Dedifferentiated amniotic fluid mesenchymal stem cell (primary cell): ENCODE measurements around the gene IGFBP4.
A peak's percentile ranks its signal among the peaks of the same experiment; 100 is the strongest.

Experiments used
- DNase-seq: peaks from one replicate; pipeline ENCODE4 v3.0.0-alpha.2; 2016; ENCODE audit errors: extremely low spot score

IGFBP4 gene

DNA sequence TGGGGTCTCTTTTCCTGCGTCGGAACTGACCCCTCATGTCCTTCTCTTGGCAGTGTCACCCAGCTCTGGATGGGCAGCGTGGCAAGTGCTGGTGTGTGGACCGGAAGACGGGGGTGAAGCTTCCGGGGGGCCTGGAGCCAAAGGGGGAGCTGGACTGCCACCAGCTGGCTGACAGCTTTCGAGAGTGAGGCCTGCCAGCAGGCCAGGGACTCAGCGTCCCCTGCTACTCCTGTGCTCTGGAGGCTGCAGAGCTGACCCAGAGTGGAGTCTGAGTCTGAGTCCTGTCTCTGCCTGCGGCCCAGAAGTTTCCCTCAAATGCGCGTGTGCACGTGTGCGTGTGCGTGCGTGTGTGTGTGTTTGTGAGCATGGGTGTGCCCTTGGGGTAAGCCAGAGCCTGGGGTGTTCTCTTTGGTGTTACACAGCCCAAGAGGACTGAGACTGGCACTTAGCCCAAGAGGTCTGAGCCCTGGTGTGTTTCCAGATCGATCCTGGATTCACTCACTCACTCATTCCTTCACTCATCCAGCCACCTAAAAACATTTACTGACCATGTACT is 13.2 kb downstream of the IGFBP4 start:
- no peak for DNase-seq

DNA sequence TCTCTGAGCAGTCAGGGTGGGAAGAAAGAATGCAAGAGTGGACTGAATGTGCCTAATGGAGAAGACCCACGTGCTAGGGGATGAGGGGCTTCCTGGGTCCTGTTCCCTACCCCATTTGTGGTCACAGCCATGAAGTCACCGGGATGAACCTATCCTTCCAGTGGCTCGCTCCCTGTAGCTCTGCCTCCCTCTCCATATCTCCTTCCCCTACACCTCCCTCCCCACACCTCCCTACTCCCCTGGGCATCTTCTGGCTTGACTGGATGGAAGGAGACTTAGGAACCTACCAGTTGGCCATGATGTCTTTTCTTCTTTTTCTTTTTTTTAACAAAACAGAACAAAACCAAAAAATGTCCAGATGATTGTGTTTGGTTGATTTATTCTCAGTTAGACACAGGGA is 14.1 kb downstream of the IGFBP4 start:
- DNase-seq = no peak

DNA sequence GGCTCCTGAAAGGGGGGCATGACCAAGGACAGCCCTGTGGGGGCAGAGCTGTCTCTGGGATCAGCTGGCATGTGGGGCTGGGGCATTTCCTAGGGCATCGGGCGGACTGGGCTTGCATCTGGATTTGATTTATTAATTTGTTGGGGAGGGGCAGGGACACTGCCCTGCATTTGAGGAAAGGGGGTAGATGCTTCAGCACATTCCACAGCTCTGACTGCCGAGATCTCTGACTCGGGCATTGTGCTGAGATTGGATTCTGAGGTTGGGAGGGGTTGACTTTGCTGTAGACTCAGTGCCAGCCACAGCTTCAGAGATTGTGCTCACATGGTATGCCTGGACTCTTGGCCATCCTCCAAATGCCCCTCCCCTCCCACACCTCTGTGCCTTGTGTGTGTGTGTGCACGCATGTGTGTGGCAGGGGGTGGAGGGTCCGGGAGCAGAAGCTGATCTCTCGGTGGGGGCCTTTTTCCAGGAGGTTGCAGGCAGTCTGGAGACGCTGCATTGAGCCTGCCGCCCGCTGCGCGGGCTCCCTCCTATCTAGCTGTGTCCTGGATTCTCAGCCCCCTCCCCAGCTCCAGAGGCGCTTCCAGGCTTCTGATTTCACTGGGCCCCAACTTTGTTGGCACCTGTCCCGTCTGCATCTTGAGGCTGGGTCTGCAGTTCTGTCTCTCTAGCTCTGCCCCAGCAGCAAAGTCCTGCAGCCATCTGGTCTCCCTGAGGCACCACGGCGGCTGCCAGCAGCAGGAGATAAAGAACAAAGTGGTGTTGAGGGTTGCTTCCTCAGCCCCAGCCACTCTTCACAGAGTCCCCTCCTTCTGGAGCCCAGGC is 14.9 kb downstream of the IGFBP4 start:
- DNase-seq = peak; percentile 87

DNA sequence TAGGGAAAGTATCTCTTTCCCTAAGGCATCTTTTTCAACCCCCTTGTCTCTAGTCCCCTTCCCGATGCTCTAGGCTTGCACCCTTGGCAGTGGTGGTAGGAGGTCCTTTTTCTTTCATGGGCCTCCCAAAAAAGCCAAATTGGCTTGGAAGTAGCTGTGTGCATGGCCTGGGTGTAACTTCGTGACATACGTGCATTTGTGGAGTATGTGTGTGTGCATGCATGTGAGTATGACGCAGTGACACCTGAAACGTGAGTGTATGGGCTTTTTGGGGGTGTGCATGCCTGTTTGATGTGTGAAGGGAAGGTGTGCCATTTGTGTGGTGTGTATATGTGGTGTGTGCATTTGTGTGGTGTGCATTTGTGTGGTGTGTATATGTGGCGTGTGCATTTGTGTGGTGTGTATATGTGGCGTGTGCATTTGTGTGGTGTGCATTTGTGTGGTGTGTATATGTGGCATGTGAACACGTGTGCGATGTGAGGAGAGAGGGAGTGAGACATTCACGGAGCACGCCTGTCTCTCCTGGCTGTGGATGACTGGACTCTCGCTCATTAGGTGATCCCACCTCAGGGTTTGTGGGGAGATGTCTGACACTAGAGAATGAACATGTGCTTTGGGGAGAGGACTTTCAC is 15.7 kb downstream of the IGFBP4 start:
- DNase-seq = no peak

DNA sequence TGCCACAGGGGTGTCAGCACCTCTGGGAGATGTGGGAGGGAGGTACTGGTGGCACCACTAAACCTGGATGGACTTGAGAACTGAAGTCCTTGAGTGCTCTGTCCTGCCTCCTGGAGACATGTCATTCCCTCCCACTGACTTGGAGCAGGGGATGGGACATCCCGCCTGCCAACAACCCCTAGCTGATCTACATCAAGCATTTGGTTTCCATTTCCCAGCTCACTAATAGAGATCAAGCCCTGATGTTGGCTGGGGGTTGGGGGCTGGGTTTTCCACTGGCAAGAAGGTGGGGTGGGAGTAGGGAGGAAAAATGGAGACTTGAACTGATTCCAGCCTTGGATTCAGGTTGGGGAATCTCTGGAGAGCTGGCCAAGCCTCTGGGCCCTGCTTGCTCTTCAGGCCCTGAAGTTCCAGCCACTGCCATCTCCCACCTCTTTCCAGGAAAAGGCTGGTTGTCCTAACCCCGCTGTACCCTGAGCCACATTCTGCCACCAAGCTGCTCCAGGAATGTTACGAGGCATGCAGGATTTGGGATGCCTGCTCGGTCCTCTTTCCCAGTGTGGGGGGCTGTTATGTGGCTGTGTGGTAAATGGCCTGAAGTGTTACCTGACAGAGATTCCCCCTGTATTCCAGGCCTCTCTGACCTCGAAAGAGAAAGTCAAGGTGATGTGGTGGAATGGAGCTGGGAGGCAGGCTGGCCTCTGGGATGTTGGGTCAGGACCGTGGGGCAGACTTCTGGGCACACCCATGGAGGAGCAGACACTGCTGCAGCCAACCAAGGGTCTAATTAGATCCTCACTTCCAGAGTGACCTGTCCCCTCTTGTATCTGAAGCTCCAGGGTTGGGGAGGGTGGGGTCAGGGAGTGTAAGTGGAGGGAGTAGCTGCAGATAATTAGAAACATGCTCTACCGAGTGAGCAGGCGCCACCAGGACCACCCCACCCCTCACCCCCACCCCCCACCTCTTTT is 16.7 kb downstream of the IGFBP4 start:
- DNase-seq = no peak

DNA sequence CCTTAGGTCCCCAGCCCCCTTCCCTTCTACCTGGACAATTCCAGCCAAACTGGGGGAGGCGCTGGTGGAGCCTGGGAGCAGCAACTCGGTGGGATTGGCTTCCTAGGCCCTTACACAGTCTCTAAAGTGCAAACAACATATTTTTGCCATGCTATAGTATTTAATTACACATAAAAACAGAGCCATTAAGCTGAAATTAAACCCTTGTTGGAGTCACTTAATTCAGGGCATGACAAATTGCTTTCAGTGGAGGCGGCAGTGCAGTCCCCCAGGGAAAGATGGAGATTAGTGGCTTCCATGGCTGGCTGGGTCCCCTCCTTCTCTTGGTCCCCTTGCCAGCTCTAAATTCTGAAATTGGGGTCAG is 17.3 kb downstream of the IGFBP4 start:
- DNase-seq = no peak

DNA sequence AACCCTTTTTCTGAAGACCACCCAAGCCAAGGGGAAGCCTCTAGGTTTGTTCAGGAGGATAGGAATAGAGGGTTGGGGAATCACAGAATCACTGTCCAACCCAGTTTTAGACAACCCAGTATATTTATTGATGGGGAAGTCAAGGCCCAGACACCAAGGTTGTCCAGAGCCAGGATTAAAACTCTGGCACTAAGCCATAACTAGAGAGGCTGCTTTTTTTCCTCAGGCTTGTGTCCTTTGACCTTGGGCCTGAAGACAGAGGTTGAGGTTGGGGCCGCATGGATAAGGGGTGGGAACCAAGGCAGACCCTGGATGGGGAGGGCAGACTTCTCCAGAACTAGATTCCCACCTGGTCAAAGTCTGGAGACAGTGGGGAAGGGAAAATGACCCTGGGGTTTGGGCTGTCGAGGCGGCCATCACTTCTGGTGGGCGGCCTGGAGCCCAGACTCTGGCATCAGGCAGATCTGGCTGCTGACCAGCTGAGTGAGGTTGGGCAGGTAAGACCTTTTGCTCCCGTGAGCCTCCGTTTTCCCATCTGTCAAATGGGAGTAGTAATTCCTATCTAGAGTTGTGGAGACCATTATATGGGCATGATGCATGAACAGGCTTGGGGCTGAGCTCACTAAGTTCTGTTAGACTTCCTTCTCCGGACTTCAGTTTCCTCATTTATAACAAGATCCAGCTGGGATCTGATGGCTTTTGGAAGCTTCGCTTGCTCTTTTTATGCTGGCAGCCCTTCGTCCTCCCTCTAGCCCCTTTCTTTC is 17.9 kb downstream of the IGFBP4 start:
- DNase-seq = peak; percentile 55

DNA sequence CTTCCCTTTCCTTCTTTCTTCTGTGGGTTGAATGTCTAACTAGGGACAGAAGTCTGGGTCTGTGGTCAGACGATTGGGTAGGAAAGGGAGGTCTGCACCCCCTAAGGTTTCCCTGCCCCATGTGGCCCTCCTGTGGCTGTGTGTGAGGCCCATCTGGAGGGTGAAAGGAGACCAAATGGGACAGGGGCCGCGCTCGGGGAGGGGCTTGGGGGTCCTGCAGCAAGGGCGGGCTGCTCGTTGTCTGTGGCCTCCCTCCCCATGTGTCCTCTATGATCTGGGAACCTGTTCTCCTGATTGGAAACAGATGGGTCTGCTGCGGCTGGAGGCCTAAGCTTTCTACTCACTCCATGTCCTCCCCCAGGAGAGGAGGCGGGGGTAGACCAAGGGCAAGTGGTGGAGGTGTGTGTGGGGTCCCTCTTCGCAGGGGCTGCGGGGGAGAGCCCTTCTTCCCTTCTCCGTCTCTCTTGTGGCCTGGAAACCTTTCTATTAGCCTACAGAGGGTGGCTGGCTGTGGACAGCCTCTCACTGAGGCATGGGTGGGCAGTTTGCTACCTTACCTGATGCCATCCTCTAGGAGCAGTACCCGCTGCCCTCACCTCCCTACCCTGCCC is 18.6 kb downstream of the IGFBP4 start:
- no peak for DNase-seq

DNA sequence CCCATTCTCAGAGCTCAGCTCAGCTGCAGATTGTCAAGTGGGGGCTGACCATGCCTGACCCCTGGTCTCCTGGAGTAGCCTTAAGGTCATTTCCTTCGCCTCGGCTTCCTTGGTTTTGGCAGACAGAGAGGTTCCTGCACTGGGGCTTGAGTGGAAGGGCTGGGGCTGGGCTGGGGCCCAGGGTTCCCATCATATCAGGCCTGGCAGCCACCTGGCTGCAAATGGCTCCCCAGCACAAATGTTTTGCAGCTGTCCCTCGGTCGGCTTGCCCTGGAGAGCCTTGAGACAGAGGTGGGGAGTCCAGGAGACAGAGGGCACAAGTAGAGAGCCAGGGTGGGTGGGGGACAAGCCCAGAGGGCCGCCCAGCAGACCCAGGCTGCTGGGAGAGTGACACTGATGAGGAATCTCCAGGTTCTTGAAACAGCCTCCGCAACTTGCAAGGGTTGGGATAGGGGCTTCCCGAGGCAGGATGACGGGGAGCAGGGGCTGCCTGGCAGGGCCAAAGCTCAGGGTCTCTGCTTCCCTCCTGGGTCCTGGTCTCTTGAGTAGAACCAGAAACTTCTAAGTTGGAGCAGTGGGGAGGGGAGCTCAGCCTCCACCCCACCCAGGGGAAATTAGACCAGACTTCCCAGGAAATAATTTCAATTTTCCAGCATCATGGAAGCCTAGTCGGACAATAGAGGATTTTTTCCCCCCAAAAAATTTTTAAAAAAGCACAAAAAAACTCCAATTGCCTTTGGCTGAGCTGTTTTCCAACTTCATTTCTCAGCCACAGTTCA is 19.3 kb downstream of the IGFBP4 start:
- DNase-seq = no peak

DNA sequence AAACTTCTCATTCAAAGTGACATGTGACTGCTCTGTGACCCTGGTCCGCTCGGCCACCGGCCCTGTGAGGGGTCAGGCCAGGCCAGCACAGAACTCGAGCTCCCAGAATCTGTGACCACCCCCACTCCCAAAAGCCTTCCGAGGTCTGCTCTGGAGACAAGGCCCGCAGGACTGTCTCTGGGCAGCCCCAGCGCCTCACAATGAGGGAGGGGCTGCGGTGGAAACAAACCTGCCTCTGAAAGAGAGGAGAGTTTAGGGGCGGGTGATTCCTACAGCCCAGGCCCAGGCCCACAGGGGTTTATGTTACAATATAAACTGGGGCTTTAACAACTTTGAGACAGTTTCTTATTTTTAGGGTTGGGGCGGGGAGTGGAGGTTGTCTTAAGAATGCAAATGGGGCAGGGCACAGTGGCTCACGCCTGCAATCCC is 19.9 kb downstream of the IGFBP4 start:
- no peak for DNase-seq

DNA sequence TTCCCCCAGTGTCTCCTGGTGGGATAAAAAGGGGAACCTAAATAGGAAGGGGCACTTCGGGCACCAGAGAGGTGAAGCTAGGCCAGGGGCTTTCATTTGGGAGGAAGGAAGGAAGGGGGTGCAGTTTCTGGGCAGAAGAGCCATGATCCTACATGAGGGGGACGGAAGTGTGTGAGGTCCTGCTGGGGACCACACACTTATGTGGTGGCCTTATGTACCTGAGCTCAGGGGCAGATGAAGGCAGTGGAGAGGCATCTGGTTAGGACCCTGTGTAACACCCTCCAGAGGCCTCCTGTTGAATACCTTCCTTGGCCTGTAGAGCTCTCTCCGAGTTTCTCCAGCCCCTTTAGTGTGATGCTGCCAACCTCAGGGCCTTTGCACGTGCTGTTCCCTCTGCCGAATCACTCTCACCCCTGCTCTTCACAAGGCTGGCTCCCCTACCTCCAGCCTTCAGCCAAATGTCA is 21.2 kb downstream of the IGFBP4 start:
- no peak for DNase-seq

DNA sequence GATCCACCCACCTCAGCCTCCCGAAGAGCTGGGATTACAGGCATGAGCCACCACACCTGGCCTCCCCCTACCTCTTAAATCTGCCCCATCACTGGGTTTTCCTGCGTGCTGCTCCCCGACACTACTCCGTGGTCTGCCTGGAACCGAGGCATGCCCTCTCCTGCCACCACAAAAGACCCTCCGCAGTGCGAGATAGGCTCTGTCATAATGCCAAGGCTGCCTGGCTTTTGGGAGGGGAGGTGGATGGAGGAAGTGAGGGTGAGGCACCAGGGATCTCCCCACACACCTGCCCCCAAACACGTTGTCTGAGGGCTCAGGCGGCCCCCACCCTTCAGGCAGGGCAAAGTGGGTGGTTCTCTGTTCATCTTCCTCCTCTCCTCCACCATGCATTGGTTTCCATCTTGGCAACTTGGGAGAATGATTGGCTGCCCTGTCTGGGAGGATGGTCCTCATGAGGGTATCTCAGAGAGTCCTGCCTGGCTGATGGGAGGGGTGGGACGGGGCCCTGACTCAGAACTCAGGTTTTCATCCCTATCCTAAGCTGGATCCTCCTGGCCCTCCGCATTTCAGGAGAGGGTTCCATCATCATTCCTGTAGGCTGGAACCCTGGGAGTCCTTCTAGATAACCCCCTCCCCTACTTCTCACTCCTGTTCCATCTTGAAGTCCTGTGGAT is 23.2 kb downstream of the IGFBP4 start:
- no peak for DNase-seq

DNA sequence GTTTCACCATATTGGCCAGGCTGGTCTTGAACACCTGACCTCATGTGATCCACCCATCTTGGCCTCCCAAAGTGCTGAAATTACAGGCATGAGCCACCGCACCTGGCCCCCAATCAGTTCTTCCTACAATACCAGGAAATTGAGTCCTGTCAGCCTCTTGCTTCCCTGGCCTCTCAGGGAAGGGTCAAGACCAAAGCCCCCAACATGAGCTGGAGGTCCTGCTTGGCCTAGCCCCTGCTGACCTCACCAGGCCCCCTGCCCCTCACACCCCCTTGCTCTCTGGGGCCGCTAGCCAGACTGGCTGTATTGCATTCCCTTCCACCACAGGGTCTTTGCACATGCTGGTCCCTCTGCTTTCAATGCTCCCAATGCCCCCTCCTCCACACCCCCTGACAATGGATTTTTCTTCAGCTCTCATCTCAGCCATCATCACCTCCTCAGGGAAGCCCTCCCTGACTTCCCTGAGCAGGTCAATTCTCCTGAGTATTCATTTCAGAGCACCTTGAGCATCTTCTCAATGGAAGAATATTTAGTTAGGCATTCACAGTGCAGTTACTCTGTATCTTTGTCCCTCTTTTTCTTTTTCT is 24.1 kb downstream of the IGFBP4 start:
- no peak for DNase-seq

DNA sequence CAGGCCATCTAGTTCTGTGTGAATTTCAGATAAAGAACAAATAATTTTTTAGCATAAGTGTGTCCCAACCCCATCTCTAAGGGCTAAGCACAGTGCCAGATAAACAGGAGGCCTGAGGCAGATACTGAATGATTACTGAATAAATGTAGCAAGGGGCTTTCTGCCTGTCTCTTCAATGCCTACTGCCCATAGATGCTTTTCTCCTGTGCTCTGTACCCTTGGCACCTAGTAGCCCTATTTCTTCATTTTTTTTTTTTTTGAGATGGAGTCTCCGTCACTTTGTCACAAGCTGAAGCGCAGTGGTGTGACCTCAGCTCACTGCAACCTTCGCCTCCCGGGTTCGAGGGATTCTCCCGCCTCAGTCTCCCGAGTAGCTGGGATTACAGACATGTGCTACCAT is 25.3 kb downstream of the IGFBP4 start:
- no peak for DNase-seq

DNA sequence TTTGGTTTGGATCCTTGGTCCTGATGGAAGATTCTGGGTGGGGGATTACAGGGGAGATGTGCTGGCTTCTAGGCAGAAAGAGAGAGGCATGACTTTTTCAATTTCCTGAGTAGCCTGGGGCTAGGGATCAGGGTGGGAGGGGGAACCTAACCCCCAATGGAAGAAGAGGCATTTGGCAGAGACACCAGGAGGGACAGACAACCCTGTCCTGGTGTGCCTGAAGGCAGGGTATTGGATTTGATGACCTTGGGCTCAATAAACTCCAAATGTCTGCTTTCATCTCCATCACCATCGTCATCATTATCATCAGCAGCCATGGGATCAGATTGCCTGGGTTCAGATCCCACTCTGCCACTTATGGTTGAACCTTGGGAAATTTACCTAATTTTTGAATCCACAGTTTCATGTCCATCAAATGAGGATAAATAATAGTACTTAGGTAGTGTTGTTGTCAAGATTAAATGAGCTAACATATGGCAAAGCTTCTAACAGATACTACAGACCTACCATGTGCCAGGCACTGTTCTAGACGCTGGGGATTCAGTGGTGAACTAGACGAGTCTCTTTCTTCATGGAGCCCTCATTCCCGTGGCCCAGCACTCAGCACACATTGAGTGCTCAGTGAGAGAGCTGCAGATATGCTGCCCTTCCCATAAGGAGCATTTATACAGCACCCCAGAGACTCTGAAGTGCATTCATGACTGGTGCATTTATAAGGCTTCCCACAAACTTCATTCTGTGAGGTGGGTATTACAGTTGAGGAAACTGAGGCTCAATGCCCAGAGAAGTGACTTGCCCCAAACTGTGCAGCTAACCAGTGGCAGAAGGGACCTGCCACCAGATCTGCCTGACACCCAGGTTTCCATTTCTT is 26.8 kb downstream of the IGFBP4 start:
- DNase-seq = no peak

DNA sequence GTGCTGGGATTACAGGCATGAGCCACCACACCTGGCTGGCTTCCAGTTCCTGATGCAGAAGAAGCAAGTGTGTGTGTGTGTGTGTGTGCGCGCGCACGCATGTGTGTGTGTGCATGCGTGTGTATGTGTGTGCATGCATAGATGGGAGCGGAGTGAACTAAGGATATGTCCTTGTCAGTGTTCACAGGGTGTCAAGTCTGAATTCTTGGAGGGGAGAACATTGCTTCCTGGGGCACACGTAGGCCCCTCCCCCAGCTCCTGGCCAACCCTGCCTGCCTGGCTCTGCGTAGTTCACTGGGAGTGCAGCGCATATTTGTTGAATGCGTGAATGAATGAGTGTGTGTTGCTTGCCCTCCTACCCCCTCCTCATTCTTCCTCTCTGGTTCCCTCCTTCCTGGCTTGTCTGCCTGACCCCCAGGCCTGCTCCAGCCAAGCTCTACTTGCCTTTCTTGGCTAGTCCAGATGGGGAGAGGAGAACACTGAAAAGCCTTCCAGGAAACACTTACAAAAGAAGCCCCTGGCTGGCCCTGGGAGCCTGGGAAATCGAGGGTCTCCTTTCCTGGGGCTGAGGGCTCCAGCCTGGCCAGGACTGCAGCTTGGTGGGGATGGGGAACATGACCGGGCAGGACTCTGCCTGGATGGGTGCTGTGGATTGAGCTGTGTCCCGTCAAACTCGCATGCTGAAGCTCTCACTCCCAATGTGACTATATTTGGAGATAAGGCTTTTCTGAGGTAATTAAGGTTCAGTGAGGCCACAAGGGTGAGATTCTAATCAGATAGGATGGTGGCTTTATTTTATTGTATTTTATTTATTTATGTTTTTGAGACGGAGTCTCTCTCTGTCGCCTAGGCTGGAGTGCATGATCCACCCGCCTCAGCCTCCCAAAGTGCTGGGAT is 27.9 kb downstream of the IGFBP4 start:
- no peak for DNase-seq
